Uterus (tissue), 4 donors: Measurements from ENCODE around the gene GAREM1. TPM values are rescaled to one million over a fixed set of nuclear protein-coding genes. Genes with fewer than 3 reads are reported as not detected.

ENCODE experiments used
- DNase-seq, 2 donors: peaks; one replicate each; pipeline ENCODE4 v3.0.0-alpha.2; 2019 to 2020
- H3K27ac ChIP-seq, 2 donors: fragments of 200-600 bp; sonication (generic); 1 replicate in 1 of 2; 2 replicates in 1 of 2; pipeline ENCODE4 v1.5.1; 2016 to 2018
- H3K27me3 ChIP-seq, 2 donors: fragments of 200-600 bp; sonication (generic); one replicate each; pipeline ENCODE4 v1.5.1; 2018 to 2019; ENCODE audit warnings: control low read depth in 1 of 2
- H3K36me3 ChIP-seq, 2 donors: fragments of 200-600 bp; sonication (generic); one replicate each; pipeline ENCODE4 v1.5.1; 2019; ENCODE audit warnings: control low read depth in 1 of 2
- H3K4me1 ChIP-seq, 2 donors: fragments of 200-600 bp; sonication (generic); one replicate each; pipeline ENCODE4 v1.5.1; 2018 to 2019; ENCODE audit warnings: control low read depth in 1 of 2
- H3K4me3 ChIP-seq, 2 donors: fragments of 200-600 bp; sonication (generic); 1 replicate in 1 of 2; 2 replicates in 1 of 2; pipeline ENCODE4 v1.5.1; 2018 to 2019; ENCODE audit warnings: mild to moderate bottlenecking in 1 of 2
- H3K9me3 ChIP-seq, 2 donors: fragments of 200-600 bp; sonication (generic); one replicate each; pipeline ENCODE4 v1.5.1; 2019; ENCODE audit warnings: control low read depth in 1 of 2
- CTCF ChIP-seq, 4 experiments: fragments of 200-600 bp in 2 of 4; fragments of 450-650 bp in 2 of 4; sonication (generic) in 2 of 4; IDR thresholded peaks; one replicate each; pipeline ENCODE4 v1.5.1; 2016 to 2019; ENCODE audit warnings: antibody characterized with exemption in 4 of 4, mild to moderate bottlenecking in 2 of 4, moderate library complexity in 1 of 4
- POLR2A ChIP-seq, 2 donors: fragments of 450-650 bp; IDR thresholded peaks; one replicate each; pipeline ENCODE4 v1.6.1; 2016; ENCODE audit warnings: antibody characterized with exemption in 2 of 2, mild to moderate bottlenecking in 1 of 2, moderate library complexity in 1 of 2
- intact Hi-C: fragments of 100-400 bp; cut with DNase I; formaldehyde crosslinking; loops from one replicate; pipeline ENCODE4 v1.15.1; 2023; ENCODE audit warnings: low total_unique reads
- total RNA-seq, 4 donors: library from RNA; depleted of rRNA in 3 of 4; stranded (reverse); fragments of >200 nt in 3 of 4; gene quantifications; one replicate each; pipeline versions ENCODE4 v1.1.0 to v1.2.4, GENCODE V29; 2014 to 2023
- donor health status: DM: yes; HTN: yes; CAD: no.

The GAREM1 gene
- total RNA-seq, 4 donors from 2014 or later: 1.5 to 12.0 (median 5.9) TPM

GRCh38 chr18:32460171-32460731 lies 10.4 kb downstream of the GAREM1 start:
- intact Hi-C loops: no loop called here
- no peaks in the 10 kb centered on the region for H3K36me3 ChIP-seq
- TF ChIP-seq CTCF (IDR thresholded peaks at IDR 0.05) (no peak), POLR2A (IDR thresholded peaks at IDR 0.05) (no peak)
- no peaks in the 10 kb centered on the region for H3K4me1 ChIP-seq
- H3K27ac ChIP-seq: no peak overlapping the region
- H3K9me3 ChIP-seq: no peaks in the 10 kb centered on the region
- no peak for DNase-seq
- H3K27me3 ChIP-seq: no peaks in the 10 kb centered on the region
- no peak overlapping the region for H3K4me3 ChIP-seq

GRCh38 chr18:32459361-32460101 lies 11.2 kb downstream of the GAREM1 start:
- TF ChIP-seq POLR2A (IDR thresholded peaks at IDR 0.05) (no peak), CTCF (IDR thresholded peaks at IDR 0.05) (no peak)
- intact Hi-C loops: no loop called here

GRCh38 chr18:32455361-32455760 lies 15.3 kb downstream of the GAREM1 start:
- no peak overlapping the region for H3K4me3 ChIP-seq
- no peaks in the 10 kb centered on the region for H3K4me1 ChIP-seq
- H3K27me3 ChIP-seq: no peaks in the 10 kb centered on the region
- no peaks in the 10 kb centered on the region for H3K36me3 ChIP-seq
- no peak for DNase-seq
- no peaks in the 10 kb centered on the region for H3K9me3 ChIP-seq
- intact Hi-C loops: no loop called here
- peak overlapping the region in 1 of 2 donors; percentile 20 for H3K27ac ChIP-seq
- no peak for TF ChIP-seq CTCF (IDR thresholded peaks at IDR 0.05)
- no peak for TF ChIP-seq POLR2A (IDR thresholded peaks at IDR 0.05)

More at GRCh38 chr18:32459361-32460101, 11.2 kb downstream of the GAREM1 start:
- Histone ChIP-seq H3K4me3 (no peak overlapping the region), H3K27me3 (no peaks in the 10 kb centered on the region), H3K36me3 (no peaks in the 10 kb centered on the region), H3K27ac (no peak overlapping the region), H3K4me1 (no peaks in the 10 kb centered on the region), H3K9me3 (no peaks in the 10 kb centered on the region)
- DNase-seq: no peak

GRCh38 chr18:32454593-32454992 lies 16.1 kb downstream of the GAREM1 start:
- Histone ChIP-seq H3K36me3 (no peaks in the 10 kb centered on the region), H3K27ac (peak overlapping the region in 1 of 2 donors; percentile 20), H3K4me3 (no peak overlapping the region), H3K9me3 (no peaks in the 10 kb centered on the region), H3K27me3 (no peaks in the 10 kb centered on the region), H3K4me1 (no peaks in the 10 kb centered on the region)
- no peak for TF ChIP-seq CTCF (IDR thresholded peaks at IDR 0.05)
- no peak for TF ChIP-seq POLR2A (IDR thresholded peaks at IDR 0.05)
- intact Hi-C loops: no loop called here
- no peak for DNase-seq

- H3K9me3 ChIP-seq: no peaks in the 10 kb centered on the region
- H3K4me3 ChIP-seq: no peak overlapping the region
- H3K4me1 ChIP-seq: no peaks in the 10 kb centered on the region
- H3K36me3 ChIP-seq: no peaks in the 10 kb centered on the region
- no peak for DNase-seq
- H3K27me3 ChIP-seq: no peaks in the 10 kb centered on the region
- intact Hi-C loops: no loop called here
- TF ChIP-seq POLR2A (IDR thresholded peaks at IDR 0.05) (no peak), CTCF (IDR thresholded peaks at IDR 0.05) (no peak)
- H3K27ac ChIP-seq: no peak overlapping the region
Measured at GRCh38 chr18:32450874-32451273, 19.8 kb downstream of the GAREM1 start.
